OCI-LY7 (cell line): ENCODE results near the gene FMNL1. TPM values are rescaled to one million over a fixed set of nuclear protein-coding genes. Genes with fewer than 3 reads are reported as not detected.

ENCODE experiments used
- BruUV-seq: library from RNA; stranded (reverse); fragments of 400-500 nt; replicated peaks from 2 replicates; lab custom pipeline; 2021; lab: Mats Ljungman, UMichigan
- CTCF ChIA-PET: fragments of 300-600 bp; sonication (Branson Sonifier 250); formaldehyde crosslinking; loops from one replicate; lab custom pipeline; 2022; ENCODE audit warnings: antibody characterized with exemption; ENCODE audit not compliant: unreplicated experiment; lab: Charles Lee
- POLR2A ChIA-PET: fragments of 300-600 bp; sonication (Branson Sonifier 250); formaldehyde crosslinking; loops from one replicate; lab custom pipeline; 2022; ENCODE audit warnings: antibody characterized with exemption; lab: Charles Lee
- DNase-seq: peaks from one replicate; pipeline ENCODE4 v3.0.0-alpha.2; 2015; ENCODE audit warnings: low spot score
- H2AFZ ChIP-seq: fragments of 200-600 bp; sonication (generic), shearing (Covaris generic); 2 replicates; pipeline ENCODE4 v1.6.1; 2014; ENCODE audit warnings: mild to moderate bottlenecking, antibody characterized with exemption, low read length, moderate library complexity
- H3K27ac ChIP-seq: fragments of 200-600 bp; sonication (generic); 2 replicates; pipeline ENCODE4 v1.5.1; 2014; ENCODE audit warnings: mixed run types, low read depth, mild to moderate bottlenecking, moderate library complexity, low read length, inconsistent platforms; ENCODE audit not compliant: poor library complexity, severe bottlenecking
- H3K36me3 ChIP-seq: fragments of 200-600 bp; sonication (generic); 2 replicates; pipeline ENCODE4 v1.6.1; 2014; ENCODE audit warnings: mild to moderate bottlenecking, antibody characterized with exemption, low read length, moderate library complexity, mixed read lengths; ENCODE audit not compliant: insufficient read depth
- H3K4me1 ChIP-seq: fragments of 200-600 bp; sonication (generic); 2 replicates; pipeline ENCODE4 v1.5.1; 2014; ENCODE audit warnings: mild to moderate bottlenecking, low read length; ENCODE audit not compliant: insufficient read depth, poor library complexity, severe bottlenecking
- H3K4me2 ChIP-seq: fragments of 200-600 bp; sonication (generic); 2 replicates; pipeline ENCODE4 v1.6.1; 2014; ENCODE audit warnings: mild to moderate bottlenecking, low read length
- H3K4me3 ChIP-seq: fragments of 200-600 bp; sonication (generic); 2 replicates; pipeline ENCODE4 v1.5.1; 2014; ENCODE audit warnings: mild to moderate bottlenecking, low read depth, low read length; ENCODE audit not compliant: poor library complexity, severe bottlenecking
- H3K79me2 ChIP-seq: fragments of 200-600 bp; sonication (generic); 2 replicates; pipeline ENCODE4 v1.6.1; 2016; ENCODE audit warnings: low read depth, mild to moderate bottlenecking, low read length, moderate library complexity, mixed read lengths; ENCODE audit not compliant: insufficient read depth
- H3K9me2 ChIP-seq: fragments of 200-600 bp; sonication (generic); 2 replicates; pipeline ENCODE4 v1.6.1; 2016; ENCODE audit warnings: mild to moderate bottlenecking, low read length, mixed read lengths; ENCODE audit not compliant: insufficient read depth
- H3K9me3 ChIP-seq: fragments of 200-600 bp; sonication (generic); 2 replicates; pipeline ENCODE4 v1.6.1; 2014; ENCODE audit warnings: mild to moderate bottlenecking, mixed run types, low read length, mixed read lengths
- H4K20me1 ChIP-seq: fragments of 200-600 bp; sonication (generic); 2 replicates; pipeline ENCODE4 v1.6.1; 2014; ENCODE audit warnings: mild to moderate bottlenecking, antibody characterized with exemption, low read length, moderate library complexity, mixed read lengths; ENCODE audit not compliant: insufficient read depth
- EZH2phosphoT487 ChIP-seq: fragments of 200-600 bp; sonication (generic); IDR thresholded peaks from 2 replicates; pipeline ENCODE4 v1.6.1; 2018; ENCODE audit warnings: low read depth, borderline replicate concordance, mild to moderate bottlenecking, mixed run types, antibody characterized with exemption, low read length, moderate library complexity, mixed read lengths
- intact Hi-C: fragments of 100-400 bp; cut with micrococcal nuclease; formaldehyde crosslinking; loops from one replicate; pipeline ENCODE4 v1.10.0; 2022; ENCODE audit not compliant: unreplicated experiment
- total RNA-seq, 2 experiments: library from RNA; depleted of rRNA in 1 of 2; stranded (reverse); fragments of >200 nt in 1 of 2; shearing (Covaris generic) in 1 of 2; gene quantifications; 2 replicates each; pipeline ENCODE4 v1.2.3, GENCODE V29; 2014 to 2022
- TF ChIP-seq, protein P1 (sequence below): fragments of 200-600 bp; sonication (generic); conservative IDR thresholded peaks from 2 replicates; pipeline ENCODE4 v1.5.1; 2014; ENCODE audit warnings: mild to moderate bottlenecking, antibody characterized with exemption, low read length, moderate library complexity, mixed read lengths

The FMNL1 gene
- total RNA-seq, 2 experiments from 2014 or later: 55.1 to 133 TPM

- no TSS peak for BruUV-seq
- Histone ChIP-seq H3K9me3 (no peaks in the 10 kb centered on the region), H2AFZ (no peak overlapping the region), H3K9me2 (no peaks in the 10 kb centered on the region), H3K27ac (no peak overlapping the region), H3K4me3 (no peak overlapping the region), H4K20me1 (no peaks in the 10 kb centered on the region), H3K36me3 (peaks cover 20% of the 10 kb centered on the region; the same call in 1 of the 2 replicates), H3K4me1 (no peaks in the 10 kb centered on the region), H3K4me2 (no peak overlapping the region), H3K79me2 (no peaks in the 10 kb centered on the region)
- ChIA-PET CTCF (no interaction called here), POLR2A (no interaction called here)
- no peak for TF ChIP-seq EZH2phosphoT487
- TF ChIP-seq, protein P1, sequence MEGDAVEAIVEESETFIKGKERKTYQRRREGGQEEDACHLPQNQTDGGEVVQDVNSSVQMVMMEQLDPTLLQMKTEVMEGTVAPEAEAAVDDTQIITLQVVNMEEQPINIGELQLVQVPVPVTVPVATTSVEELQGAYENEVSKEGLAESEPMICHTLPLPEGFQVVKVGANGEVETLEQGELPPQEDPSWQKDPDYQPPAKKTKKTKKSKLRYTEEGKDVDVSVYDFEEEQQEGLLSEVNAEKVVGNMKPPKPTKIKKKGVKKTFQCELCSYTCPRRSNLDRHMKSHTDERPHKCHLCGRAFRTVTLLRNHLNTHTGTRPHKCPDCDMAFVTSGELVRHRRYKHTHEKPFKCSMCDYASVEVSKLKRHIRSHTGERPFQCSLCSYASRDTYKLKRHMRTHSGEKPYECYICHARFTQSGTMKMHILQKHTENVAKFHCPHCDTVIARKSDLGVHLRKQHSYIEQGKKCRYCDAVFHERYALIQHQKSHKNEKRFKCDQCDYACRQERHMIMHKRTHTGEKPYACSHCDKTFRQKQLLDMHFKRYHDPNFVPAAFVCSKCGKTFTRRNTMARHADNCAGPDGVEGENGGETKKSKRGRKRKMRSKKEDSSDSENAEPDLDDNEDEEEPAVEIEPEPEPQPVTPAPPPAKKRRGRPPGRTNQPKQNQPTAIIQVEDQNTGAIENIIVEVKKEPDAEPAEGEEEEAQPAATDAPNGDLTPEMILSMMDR: no peak
- intact Hi-C loops: no loop called here
- DNase-seq: no peak
These were observed 54.3 kb downstream of the FMNL1 start for GRCh38 chr17:45276031-45276430.

DNA sequence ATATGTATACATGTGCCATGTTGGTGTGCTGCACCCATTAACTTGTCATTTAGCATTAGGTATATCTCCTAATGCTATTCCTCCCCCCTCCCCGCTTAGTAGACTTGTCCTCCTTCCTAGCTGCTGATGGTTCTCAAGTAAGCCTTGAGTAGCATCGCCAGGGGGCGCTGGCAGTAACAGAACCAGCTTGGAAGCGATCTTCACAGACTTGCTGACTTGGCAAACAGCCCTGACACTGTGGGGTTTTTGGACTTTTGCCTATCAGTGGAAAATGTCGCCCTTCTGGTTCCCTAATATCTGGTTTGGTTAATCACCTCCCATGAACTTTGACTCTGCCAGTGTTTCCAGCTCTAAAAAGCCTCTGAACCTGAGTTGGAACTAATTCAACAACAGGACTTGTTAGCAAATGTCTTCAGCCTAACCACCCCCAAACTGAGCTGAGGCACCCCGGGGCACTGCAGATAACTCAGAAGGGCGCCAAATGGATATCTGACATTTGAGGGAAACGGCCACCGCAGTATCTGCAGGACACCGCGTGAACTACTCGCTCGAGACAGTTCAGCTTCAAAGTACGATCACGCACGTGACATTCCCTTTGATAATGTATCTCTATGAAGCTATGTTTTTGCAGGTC, 55.6 kb downstream of the FMNL1 start:
- H3K4me2 ChIP-seq: no peak overlapping the region
- H4K20me1 ChIP-seq: no peaks in the 10 kb centered on the region
- H3K27ac ChIP-seq: no peak overlapping the region
- no peak for TF ChIP-seq EZH2phosphoT487
- TF ChIP-seq, protein P1: peak; percentile 88
- no peak overlapping the region for H3K4me3 ChIP-seq
- peaks cover 29% of the 10 kb centered on the region for H3K36me3 ChIP-seq
- intact Hi-C loops: loop anchor here (1.0 kb wide), 2 partner anchors 40 to 108 kb away; partner anchors contain the start of gene MAP3K14
- DNase-seq: peak; percentile 92
- no peak overlapping the region for H2AFZ ChIP-seq
- ChIA-PET CTCF (interaction anchor here (0.6 to 2.2 kb wide), 6 partner anchors 31 to 108 kb away, joined by 3 to 11 read pairs (median 7); partner anchors contain the start of gene MAP3K14), POLR2A (interaction anchor here (0.6 to 1.1 kb wide), 3 partner anchors 25 to 421 kb away, joined by 3 to 6 read pairs (median 3); no protein-coding TSS in a partner anchor)
- BruUV-seq: no TSS peak
- H3K4me1 ChIP-seq: no peaks in the 10 kb centered on the region
- H3K9me2 ChIP-seq: no peaks in the 10 kb centered on the region
- no peaks in the 10 kb centered on the region for H3K79me2 ChIP-seq
- H3K9me3 ChIP-seq: no peaks in the 10 kb centered on the region

DNA sequence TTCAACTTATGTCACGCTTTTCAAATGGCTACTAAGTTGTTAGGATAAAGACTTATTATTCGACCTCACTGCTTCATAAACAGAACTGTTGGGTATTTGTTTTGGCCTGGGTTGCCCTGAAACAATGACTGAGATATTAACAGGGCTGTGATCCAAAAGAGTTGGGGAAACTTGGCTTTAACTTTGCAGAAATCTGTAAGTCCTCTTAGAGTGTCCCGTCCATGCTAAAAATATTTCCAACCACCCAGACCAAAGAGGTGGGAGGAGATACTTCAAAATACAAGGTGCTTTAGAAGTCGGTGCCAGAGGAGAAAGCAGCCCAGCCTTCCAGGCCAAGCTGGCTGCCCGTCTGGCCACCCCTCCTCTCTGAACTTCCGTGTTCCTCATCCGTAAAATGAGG, 56.3 kb downstream of the FMNL1 start:
- Histone ChIP-seq H3K4me3 (no peak overlapping the region), H3K36me3 (peaks cover 35% of the 10 kb centered on the region), H2AFZ (no peak overlapping the region), H3K9me2 (no peaks in the 10 kb centered on the region), H3K27ac (no peak overlapping the region), H3K4me1 (no peaks in the 10 kb centered on the region), H3K9me3 (no peaks in the 10 kb centered on the region), H4K20me1 (no peaks in the 10 kb centered on the region), H3K4me2 (no peak overlapping the region), H3K79me2 (no peaks in the 10 kb centered on the region)
- no TSS peak for BruUV-seq
- TF ChIP-seq, protein P1: no peak
- TF ChIP-seq EZH2phosphoT487: no peak
- ChIA-PET CTCF (interaction anchor here (0.8 to 2.2 kb wide), 5 partner anchors 33 to 107 kb away, joined by 3 to 11 read pairs (median 8); partner anchors contain the start of gene MAP3K14), POLR2A (interaction anchor here (0.6 kb wide), 1 partner anchor 37 kb away, joined by 3 read pairs; no protein-coding TSS in a partner anchor)
- DNase-seq: no peak
- intact Hi-C loops: loop anchor here (1.0 kb wide), 2 partner anchors 39 to 107 kb away; partner anchors contain the start of gene MAP3K14
